GM12878 (cell line): ENCODE data around the gene FKBP14. TPM values are rescaled to one million over a fixed set of nuclear protein-coding genes. Genes with fewer than 3 reads are reported as not detected.

ENCODE experiments used
- ATAC-seq: fragments of 200-7000 bp; cut with Tn5 transposase; 3 replicates; pipeline ENCODE4 v1.9.1; 2020; ENCODE audit warnings: mild to moderate bottlenecking, moderate library complexity
- BruUV-seq: library from RNA; stranded (reverse); fragments of 400-500 nt; replicated peaks from 2 replicates; lab custom pipeline; 2021; lab: Mats Ljungman, UMichigan
- CTCF ChIA-PET: fragments of 300-600 bp; sonication (Branson Sonifier 250); formaldehyde crosslinking; extraction: SDS; loops from one replicate; lab custom pipeline; 2021; ENCODE audit warnings: inconsistent platforms; lab: Yijun Ruan, JAX
- POLR2A ChIA-PET: fragments of 350-600 bp; formaldehyde crosslinking; extraction: SDS; loops from one replicate; lab custom pipeline; 2021; ENCODE audit warnings: inconsistent platforms; lab: Charles Lee
- RAD21 ChIA-PET: fragments of 300-600 bp; sonication (Branson Sonifier 250); formaldehyde crosslinking; loops from one replicate; lab custom pipeline; 2023; ENCODE audit warnings: antibody characterized with exemption; ENCODE audit not compliant: unreplicated experiment; lab: Charles Lee
- SMC1A ChIA-PET: fragments of 300-600 bp; sonication (Branson Sonifier 250); formaldehyde crosslinking; loops from one replicate; lab custom pipeline; 2023; ENCODE audit not compliant: unreplicated experiment, uncharacterized antibody; lab: Charles Lee
- DNase-seq: peaks from one replicate; pipeline ENCODE4 v3.0.0-alpha.2; 2011; ENCODE audit warnings: low read depth, low spot score
- FAIRE-seq: peaks from 3 replicates; lab custom pipeline; 2011; peaks lifted over from hg19 to GRCh38; lab: Jason Lieb, UNC
- H2AFZ ChIP-seq: 2 replicates; pipeline ENCODE4 v1.6.0; 2011; ENCODE audit warnings: low read depth, low read length, control low read depth; ENCODE audit not compliant: control insufficient read depth
- H3K27ac ChIP-seq: 2 replicates; pipeline ENCODE4 v1.5.1; 2011; ENCODE audit warnings: control low read depth; ENCODE audit not compliant: control insufficient read depth, insufficient read depth
- H3K27me3 ChIP-seq, 2 experiments: replicated peaks in 1 of 2; 2 replicates each; pipeline versions ENCODE4 v1.6.0 to v1.6.1; 2011; ENCODE audit warnings: low read length in 1 of 2; ENCODE audit not compliant: control insufficient read depth in 2 of 2, insufficient read depth in 2 of 2
- H3K36me3 ChIP-seq, 2 experiments: 2 replicates each; pipeline ENCODE4 v1.5.1; 2011; ENCODE audit warnings: low read length in 1 of 2; ENCODE audit not compliant: control insufficient read depth in 2 of 2, insufficient read depth in 2 of 2
- H3K4me1 ChIP-seq: 2 replicates; pipeline ENCODE4 v1.6.1; 2011; ENCODE audit warnings: mild to moderate bottlenecking, low read length, moderate library complexity, mixed read lengths; ENCODE audit not compliant: control insufficient read depth, insufficient read depth
- H3K4me2 ChIP-seq: 2 replicates; pipeline ENCODE4 v1.6.0; 2011; ENCODE audit warnings: control low read depth; ENCODE audit not compliant: control insufficient read depth, insufficient read depth
- H3K4me3 ChIP-seq: fragments of 200-600 bp; sonication (generic); 2 replicates; pipeline ENCODE4 v1.5.1; 2016
- H3K79me2 ChIP-seq: 2 replicates; pipeline ENCODE4 v1.6.0; 2011; ENCODE audit warnings: low read length; ENCODE audit not compliant: control insufficient read depth, insufficient read depth
- H3K9ac ChIP-seq: 2 replicates; pipeline ENCODE4 v1.8.0; 2011; ENCODE audit warnings: low read length, control low read depth, mixed read lengths; ENCODE audit not compliant: control insufficient read depth, insufficient read depth
- H3K9me3 ChIP-seq: replicated peaks from 3 replicates; pipeline ENCODE4 v1.5.1; 2011; ENCODE audit warnings: mild to moderate bottlenecking, low read length; ENCODE audit not compliant: control insufficient read depth, insufficient read depth
- H4K20me1 ChIP-seq: 2 replicates; pipeline ENCODE4 v1.6.0; 2011; ENCODE audit not compliant: control insufficient read depth, insufficient read depth
- ATF7 ChIP-seq: fragments of 450-650 bp; IDR thresholded peaks from 2 replicates; pipeline ENCODE4 v1.6.1; 2016; ENCODE audit warnings: low read depth, mild to moderate bottlenecking
- ESRRA ChIP-seq: IDR thresholded peaks from 2 replicates; pipeline ENCODE4 v1.6.1; 2012; ENCODE audit warnings: mild to moderate bottlenecking, low read length, improper control_type of control experiment
- ETV6 ChIP-seq, 2 experiments: fragments of 450-650 bp in 1 of 2; IDR thresholded peaks in 1 of 2; conservative IDR thresholded peaks in 1 of 2; 2 replicates each; pipeline ENCODE4 v1.6.1; 2014; ENCODE audit warnings: antibody characterized with exemption in 1 of 2, borderline replicate concordance in 1 of 2, low read depth in 1 of 2, mild to moderate bottlenecking in 1 of 2, moderate library complexity in 1 of 2
- MEF2A ChIP-seq: IDR thresholded peaks from 2 replicates; pipeline ENCODE4 v1.6.1; 2011; ENCODE audit warnings: low read depth, mild to moderate bottlenecking, low read length, moderate library complexity; ENCODE audit not compliant: insufficient read depth
- MEF2B ChIP-seq: fragments of 450-650 bp; IDR thresholded peaks from 2 replicates; pipeline ENCODE4 v1.6.1; 2018; ENCODE audit warnings: mild to moderate bottlenecking, moderate library complexity; ENCODE audit not compliant: partially characterized antibody, poor library complexity, severe bottlenecking
- NRF1 ChIP-seq: conservative IDR thresholded peaks from 2 replicates; pipeline ENCODE4 v1.6.1; 2011; ENCODE audit warnings: mild to moderate bottlenecking, low read depth, low read length, improper control_type of control experiment
- PML ChIP-seq: IDR thresholded peaks from 2 replicates; pipeline ENCODE4 v1.6.1; 2012; ENCODE audit warnings: low read length, inconsistent platforms
- RBBP5 ChIP-seq: fragments of 200-600 bp; sonication (generic); conservative IDR thresholded peaks from 2 replicates; pipeline ENCODE4 v1.6.1; 2016
- SUPT20H ChIP-seq: IDR thresholded peaks from 2 replicates; pipeline ENCODE4 v1.6.1; 2011; ENCODE audit warnings: low read depth, mild to moderate bottlenecking, low read length, moderate library complexity, borderline replicate concordance; ENCODE audit not compliant: control insufficient read depth
- TBL1XR1 ChIP-seq: IDR thresholded peaks from 2 replicates; pipeline ENCODE4 v1.6.1; 2012; ENCODE audit warnings: low read depth, low read length, improper control_type of control experiment
- YY1 ChIP-seq: IDR thresholded peaks from 2 replicates; pipeline ENCODE4 v1.6.1; 2011; ENCODE audit warnings: low read depth, mild to moderate bottlenecking, low read length
- WGBS: methylation state at CpG from one replicate; pipeline ENCODE4 v1.1.6; 2016; ENCODE audit warnings: low lambda C conversion rate; ENCODE audit not compliant: insufficient replicate concordance, insufficient coverage; ENCODE audit errors: missing lambda C conversion rate; 5-methylcytosine and 5-hydroxymethylcytosine counted together
- in situ Hi-C: fragments of 300-500 bp; cut with MboI; formaldehyde crosslinking; loops from 9 replicates; pipeline ENCODE4 v1.14.3; 2018; ENCODE audit warnings: mixed read lengths
- intact Hi-C: fragments of 100-400 bp; cut with micrococcal nuclease; formaldehyde crosslinking; loops from one replicate; pipeline ENCODE4 v1.14.2; 2022; ENCODE audit not compliant: unreplicated experiment
- polyA plus RNA-seq, 11 experiments: library from polyadenylated mRNA; depleted of rRNA in 4 of 11; unstranded in 6 of 11; stranded (reverse) in 5 of 11; fragments of >200 nt; fragmentation: Nextera tagmentation in 4 of 11; fragmentation: Illumina TruSeq in 1 of 11; extraction: Ambion mirVana in 4 of 11; extraction: Trizol in 1 of 11; gene quantifications; 1 replicate in 1 of 11; 2 replicates in 10 of 11; pipeline versions ENCODE4 v1.2.1 to v1.2.3, GENCODE V29; 2011 to 2016; ENCODE audit warnings: inconsistent platforms in 2 of 11, missing spikeins in 2 of 11, low read depth in 1 of 11
- total RNA-seq, 4 experiments: library from RNA; depleted of rRNA in 3 of 4; stranded (reverse); fragments of >200 nt in 3 of 4; fragmentation: Illumina TruSeq in 1 of 4; extraction: Trizol in 1 of 4; gene quantifications; 2 replicates each; pipeline versions ENCODE4 v1.2.1 to v1.2.3, GENCODE V29; 2013 to 2021
- TF ChIP-seq, protein P1 (sequence below): fragments of 150-350 bp; IDR thresholded peaks from 2 replicates; pipeline ENCODE4 v1.6.1; 2016; ENCODE audit warnings: low read depth, low read length
- TF ChIP-seq, protein P2 (sequence below): IDR thresholded peaks from 2 replicates; pipeline ENCODE4 v1.6.1; 2012; ENCODE audit warnings: low read depth, low read length, improper control_type of control experiment
- TF ChIP-seq, protein P3 (sequence below): IDR thresholded peaks from 2 replicates; pipeline ENCODE4 v1.6.1; 2012; ENCODE audit warnings: improper control_type of control experiment, low read depth, low read length; ENCODE audit not compliant: insufficient replicate concordance

FKBP14 gene
- total and polyA plus RNA-seq, 10 of the 15 experiments (the other 5 are each of a cell fraction or from before 2014, with no cell fraction given): 2.7 to 8.9 (median 5.6) TPM

DNA sequence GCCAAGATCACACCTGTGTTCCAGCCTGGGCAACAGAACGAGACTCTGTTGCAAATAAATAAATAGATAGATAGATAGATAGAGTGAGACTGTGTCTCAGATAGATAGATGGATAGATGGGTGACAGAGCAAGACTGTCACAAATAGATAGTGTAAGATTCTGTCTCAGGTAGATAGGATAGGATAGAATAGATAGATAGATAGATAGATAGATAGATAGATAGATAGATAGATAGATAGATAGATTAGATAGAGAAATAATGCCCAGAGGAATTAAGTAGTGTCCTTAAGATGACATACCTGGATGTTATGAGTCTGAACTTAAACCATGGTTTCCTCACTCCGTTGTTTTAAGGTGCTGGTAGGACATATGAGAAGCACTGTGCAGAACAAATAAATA lies 9.7 kb upstream of the FKBP14 start:
- Histone ChIP-seq H3K9me3 (no peaks in the 10 kb centered on the region), H3K36me3 (no peaks in the 10 kb centered on the region; a peak in 1 of 4 replicates), H3K4me3 (no peak overlapping the region), H3K27ac (no peak overlapping the region), H3K27me3 (no peaks in the 10 kb centered on the region), H3K4me1 (peaks cover 7% of the 10 kb centered on the region; the same call in 1 of the 2 replicates), H3K9ac (no peak overlapping the region), H3K4me2 (no peak overlapping the region), H4K20me1 (no peaks in the 10 kb centered on the region), H2AFZ (no peak overlapping the region), H3K79me2 (no peaks in the 10 kb centered on the region)
- RAD21 ChIA-PET: interaction anchor here (1.2 to 1.5 kb wide), 3 partner anchors 17 to 27 kb away, joined by 3 read pairs; no protein-coding TSS in a partner anchor
- intact Hi-C loops: no loop called here
- CTCF ChIA-PET: interaction anchor here (0.9 to 2.9 kb wide), 3 partner anchors 16 to 26 kb away, joined by 3 to 16 read pairs (median 4); no protein-coding TSS in a partner anchor
- DNase-seq (no peak), FAIRE-seq (no peak), ATAC-seq (no peak)
- POLR2A ChIA-PET: interaction anchor here (1.0 kb wide), 1 partner anchor 12 kb away, joined by 3 read pairs; no protein-coding TSS in a partner anchor
- in situ Hi-C loops: no loop called here
- SMC1A ChIA-PET: interaction anchor here (0.7 to 2.2 kb wide), 3 partner anchors 13 to 62 kb away, joined by 3 to 8 read pairs (median 4); no protein-coding TSS in a partner anchor
- BruUV-seq: no TSS peak
- 93% methylated on average over 2 of the region's 2 CpGs for WGBS
- TF ChIP-seq ATF7 (no peak), ETV6 (conservative IDR thresholded peaks at IDR 0.05 in 1 of 2, IDR thresholded peaks at IDR 0.05 in 1 of 2; ENCODE audit: borderline replicate concordance in 1 of 2, low read depth in 1 of 2) (no peak), RBBP5 (no peak), YY1 (no peak), MEF2B (no peak), MEF2A (no peak), TBL1XR1 (no peak), ESRRA (no peak), PML (no peak), SUPT20H (no peak), NRF1 (no peak)
- TF ChIP-seq, protein P1, sequence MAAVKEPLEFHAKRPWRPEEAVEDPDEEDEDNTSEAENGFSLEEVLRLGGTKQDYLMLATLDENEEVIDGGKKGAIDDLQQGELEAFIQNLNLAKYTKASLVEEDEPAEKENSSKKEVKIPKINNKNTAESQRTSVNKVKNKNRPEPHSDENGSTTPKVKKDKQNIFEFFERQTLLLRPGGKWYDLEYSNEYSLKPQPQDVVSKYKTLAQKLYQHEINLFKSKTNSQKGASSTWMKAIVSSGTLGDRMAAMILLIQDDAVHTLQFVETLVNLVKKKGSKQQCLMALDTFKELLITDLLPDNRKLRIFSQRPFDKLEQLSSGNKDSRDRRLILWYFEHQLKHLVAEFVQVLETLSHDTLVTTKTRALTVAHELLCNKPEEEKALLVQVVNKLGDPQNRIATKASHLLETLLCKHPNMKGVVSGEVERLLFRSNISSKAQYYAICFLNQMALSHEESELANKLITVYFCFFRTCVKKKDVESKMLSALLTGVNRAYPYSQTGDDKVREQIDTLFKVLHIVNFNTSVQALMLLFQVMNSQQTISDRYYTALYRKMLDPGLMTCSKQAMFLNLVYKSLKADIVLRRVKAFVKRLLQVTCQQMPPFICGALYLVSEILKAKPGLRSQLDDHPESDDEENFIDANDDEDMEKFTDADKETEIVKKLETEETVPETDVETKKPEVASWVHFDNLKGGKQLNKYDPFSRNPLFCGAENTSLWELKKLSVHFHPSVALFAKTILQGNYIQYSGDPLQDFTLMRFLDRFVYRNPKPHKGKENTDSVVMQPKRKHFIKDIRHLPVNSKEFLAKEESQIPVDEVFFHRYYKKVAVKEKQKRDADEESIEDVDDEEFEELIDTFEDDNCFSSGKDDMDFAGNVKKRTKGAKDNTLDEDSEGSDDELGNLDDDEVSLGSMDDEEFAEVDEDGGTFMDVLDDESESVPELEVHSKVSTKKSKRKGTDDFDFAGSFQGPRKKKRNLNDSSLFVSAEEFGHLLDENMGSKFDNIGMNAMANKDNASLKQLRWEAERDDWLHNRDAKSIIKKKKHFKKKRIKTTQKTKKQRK: no peak
- TF ChIP-seq, protein P2, sequence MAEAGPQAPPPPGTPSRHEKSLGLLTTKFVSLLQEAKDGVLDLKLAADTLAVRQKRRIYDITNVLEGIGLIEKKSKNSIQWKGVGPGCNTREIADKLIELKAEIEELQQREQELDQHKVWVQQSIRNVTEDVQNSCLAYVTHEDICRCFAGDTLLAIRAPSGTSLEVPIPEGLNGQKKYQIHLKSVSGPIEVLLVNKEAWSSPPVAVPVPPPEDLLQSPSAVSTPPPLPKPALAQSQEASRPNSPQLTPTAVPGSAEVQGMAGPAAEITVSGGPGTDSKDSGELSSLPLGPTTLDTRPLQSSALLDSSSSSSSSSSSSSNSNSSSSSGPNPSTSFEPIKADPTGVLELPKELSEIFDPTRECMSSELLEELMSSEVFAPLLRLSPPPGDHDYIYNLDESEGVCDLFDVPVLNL: no peak
- TF ChIP-seq, protein P3, sequence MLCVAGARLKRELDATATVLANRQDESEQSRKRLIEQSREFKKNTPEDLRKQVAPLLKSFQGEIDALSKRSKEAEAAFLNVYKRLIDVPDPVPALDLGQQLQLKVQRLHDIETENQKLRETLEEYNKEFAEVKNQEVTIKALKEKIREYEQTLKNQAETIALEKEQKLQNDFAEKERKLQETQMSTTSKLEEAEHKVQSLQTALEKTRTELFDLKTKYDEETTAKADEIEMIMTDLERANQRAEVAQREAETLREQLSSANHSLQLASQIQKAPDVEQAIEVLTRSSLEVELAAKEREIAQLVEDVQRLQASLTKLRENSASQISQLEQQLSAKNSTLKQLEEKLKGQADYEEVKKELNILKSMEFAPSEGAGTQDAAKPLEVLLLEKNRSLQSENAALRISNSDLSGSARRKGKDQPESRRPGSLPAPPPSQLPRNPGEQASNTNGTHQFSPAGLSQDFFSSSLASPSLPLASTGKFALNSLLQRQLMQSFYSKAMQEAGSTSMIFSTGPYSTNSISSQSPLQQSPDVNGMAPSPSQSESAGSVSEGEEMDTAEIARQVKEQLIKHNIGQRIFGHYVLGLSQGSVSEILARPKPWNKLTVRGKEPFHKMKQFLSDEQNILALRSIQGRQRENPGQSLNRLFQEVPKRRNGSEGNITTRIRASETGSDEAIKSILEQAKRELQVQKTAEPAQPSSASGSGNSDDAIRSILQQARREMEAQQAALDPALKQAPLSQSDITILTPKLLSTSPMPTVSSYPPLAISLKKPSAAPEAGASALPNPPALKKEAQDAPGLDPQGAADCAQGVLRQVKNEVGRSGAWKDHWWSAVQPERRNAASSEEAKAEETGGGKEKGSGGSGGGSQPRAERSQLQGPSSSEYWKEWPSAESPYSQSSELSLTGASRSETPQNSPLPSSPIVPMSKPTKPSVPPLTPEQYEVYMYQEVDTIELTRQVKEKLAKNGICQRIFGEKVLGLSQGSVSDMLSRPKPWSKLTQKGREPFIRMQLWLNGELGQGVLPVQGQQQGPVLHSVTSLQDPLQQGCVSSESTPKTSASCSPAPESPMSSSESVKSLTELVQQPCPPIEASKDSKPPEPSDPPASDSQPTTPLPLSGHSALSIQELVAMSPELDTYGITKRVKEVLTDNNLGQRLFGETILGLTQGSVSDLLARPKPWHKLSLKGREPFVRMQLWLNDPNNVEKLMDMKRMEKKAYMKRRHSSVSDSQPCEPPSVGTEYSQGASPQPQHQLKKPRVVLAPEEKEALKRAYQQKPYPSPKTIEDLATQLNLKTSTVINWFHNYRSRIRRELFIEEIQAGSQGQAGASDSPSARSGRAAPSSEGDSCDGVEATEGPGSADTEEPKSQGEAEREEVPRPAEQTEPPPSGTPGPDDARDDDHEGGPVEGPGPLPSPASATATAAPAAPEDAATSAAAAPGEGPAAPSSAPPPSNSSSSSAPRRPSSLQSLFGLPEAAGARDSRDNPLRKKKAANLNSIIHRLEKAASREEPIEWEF: no peak
